ENCODE data around the gene ZNF346.
"Not testable (repeated sequence)": the region's sequence is repeated elsewhere in the genome, so short reads cannot be mapped to it uniquely, and the experiment has no call there.

The ZNF346 gene

GRCh38 chr5:176998828-176999227 lies 23.7 kb upstream of the ZNF346 start:
- peaks cover 47% of the 10 kb centered on the region for H3K4me1 Mint-ChIP-seq (ENCODE audit: low read depth)
- H3K27ac Mint-ChIP-seq = no peak overlapping the region
- no peak overlapping the region for H3K4me3 Mint-ChIP-seq
- no peaks in the 10 kb centered on the region for H3K9me3 Mint-ChIP-seq
- H3K27me3 Mint-ChIP-seq = no peaks in the 10 kb centered on the region
- H3K36me3 Mint-ChIP-seq (ENCODE audit: low read depth) = peaks cover 33% of the 10 kb centered on the region

GRCh38 chr5:176999526-176999925 lies 23.0 kb upstream of the ZNF346 start:
- H3K4me3 Mint-ChIP-seq, H3K27me3 Mint-ChIP-seq, H3K9me3 Mint-ChIP-seq: not testable (repeated sequence)
- Mint-ChIP-seq H3K4me1 (ENCODE audit: low read depth) (peaks cover 52% of the 10 kb centered on the region), H3K36me3 (ENCODE audit: low read depth) (peaks cover 35% of the 10 kb centered on the region), H3K27ac (peak overlapping the region; percentile 28)

- H3K9me3 Mint-ChIP-seq = no peaks in the 10 kb centered on the region
- peaks cover 17% of the 10 kb centered on the region for H3K36me3 Mint-ChIP-seq (ENCODE audit: low read depth)
- no peaks in the 10 kb centered on the region for H3K27me3 Mint-ChIP-seq
- peak overlapping the region; percentile 26 for H3K4me3 Mint-ChIP-seq
- H3K4me1 Mint-ChIP-seq (ENCODE audit: low read depth) = peaks cover 47% of the 10 kb centered on the region
- peak overlapping the region; percentile 65 for H3K27ac Mint-ChIP-seq
Measured at GRCh38 chr5:177003649-177004048, 18.8 kb upstream of the ZNF346 start.

- Mint-ChIP-seq H3K9me3 (no peaks in the 10 kb centered on the region), H3K4me1 (ENCODE audit: low read depth) (peaks cover 41% of the 10 kb centered on the region), H3K4me3 (peak overlapping the region; percentile 91), H3K27ac (no peak overlapping the region), H3K36me3 (ENCODE audit: low read depth) (peaks cover 13% of the 10 kb centered on the region), H3K27me3 (no peaks in the 10 kb centered on the region)
Measured at GRCh38 chr5:177004961-177005360, 17.5 kb upstream of the ZNF346 start.

- Mint-ChIP-seq H3K27ac (peak overlapping the region; percentile 88), H3K4me3 (peak overlapping the region; percentile 91), H3K36me3 (ENCODE audit: low read depth) (peaks cover 11% of the 10 kb centered on the region), H3K9me3 (no peaks in the 10 kb centered on the region), H3K4me1 (ENCODE audit: low read depth) (peaks cover 41% of the 10 kb centered on the region), H3K27me3 (no peaks in the 10 kb centered on the region)
Measured at GRCh38 chr5:177005619-177006264, 16.8 kb upstream of the ZNF346 start.

- Mint-ChIP-seq H3K4me3 (peak within 1 kb of the TSS; percentile 91), H3K9me3 (no peaks in the 10 kb centered on the region), H3K27me3 (no peaks in the 10 kb centered on the region), H3K4me1 (ENCODE audit: low read depth) (peaks cover 35% of the 10 kb centered on the region), H3K27ac (peak within 1 kb of the TSS; percentile 93), H3K36me3 (ENCODE audit: low read depth) (peaks cover 5% of the 10 kb centered on the region)
Measured at GRCh38 chr5:177006265-177006972, 16.1 kb upstream of the ZNF346 start, which contains the start of gene UIMC1. TSS of gene UIMC1 (minus strand) at chr5:177006779. CDS start at chr5:176982615, 24,164 bp downstream.

- H3K36me3 Mint-ChIP-seq (ENCODE audit: low read depth) = peaks cover 5% of the 10 kb centered on the region
- H3K9me3 Mint-ChIP-seq = no peaks in the 10 kb centered on the region
- no peaks in the 10 kb centered on the region for H3K27me3 Mint-ChIP-seq
- no peak overlapping the region for H3K4me3 Mint-ChIP-seq
- no peak overlapping the region for H3K27ac Mint-ChIP-seq
- H3K4me1 Mint-ChIP-seq (ENCODE audit: low read depth) = peaks cover 30% of the 10 kb centered on the region
Measured at GRCh38 chr5:177008716-177009115, 13.8 kb upstream of the ZNF346 start.

- H3K4me3 Mint-ChIP-seq = no peak overlapping the region
- H3K27me3 Mint-ChIP-seq = no peaks in the 10 kb centered on the region
- H3K4me1 Mint-ChIP-seq (ENCODE audit: low read depth) = peaks cover 16% of the 10 kb centered on the region
- no peaks in the 10 kb centered on the region for H3K36me3 Mint-ChIP-seq (ENCODE audit: low read depth)
- H3K27ac Mint-ChIP-seq = no peak overlapping the region
- no peaks in the 10 kb centered on the region for H3K9me3 Mint-ChIP-seq
Measured at GRCh38 chr5:177010153-177010552, 12.3 kb upstream of the ZNF346 start.

GRCh38 chr5:177015156-177015555 lies 7.3 kb upstream of the ZNF346 start:
- H3K4me3 Mint-ChIP-seq = no peak overlapping the region
- no peaks in the 10 kb centered on the region for H3K4me1 Mint-ChIP-seq (ENCODE audit: low read depth)
- no peaks in the 10 kb centered on the region for H3K9me3 Mint-ChIP-seq
- H3K27me3 Mint-ChIP-seq = no peaks in the 10 kb centered on the region
- no peak overlapping the region for H3K27ac Mint-ChIP-seq
- H3K36me3 Mint-ChIP-seq (ENCODE audit: low read depth) = no peaks in the 10 kb centered on the region

- Mint-ChIP-seq H3K27ac (no peak overlapping the region), H3K4me1 (ENCODE audit: low read depth) (peaks cover 9% of the 10 kb centered on the region), H3K4me3 (no peak overlapping the region), H3K9me3 (no peaks in the 10 kb centered on the region), H3K36me3 (ENCODE audit: low read depth) (no peaks in the 10 kb centered on the region), H3K27me3 (no peaks in the 10 kb centered on the region)
Measured at GRCh38 chr5:177018341-177018740, 4.2 kb upstream of the ZNF346 start.

GRCh38 chr5:177020033-177020432 lies 2.5 kb upstream of the ZNF346 start:
- H3K9me3 Mint-ChIP-seq = no peaks in the 10 kb centered on the region
- no peaks in the 10 kb centered on the region for H3K27me3 Mint-ChIP-seq
- no peak overlapping the region for H3K4me3 Mint-ChIP-seq
- H3K27ac Mint-ChIP-seq = no peak overlapping the region
- H3K4me1 Mint-ChIP-seq (ENCODE audit: low read depth) = peaks cover 22% of the 10 kb centered on the region
- peaks cover 8% of the 10 kb centered on the region for H3K36me3 Mint-ChIP-seq (ENCODE audit: low read depth)

- Mint-ChIP-seq H3K9me3 (no peaks in the 10 kb centered on the region), H3K27ac (peak overlapping the region; percentile 93), H3K27me3 (no peaks in the 10 kb centered on the region), H3K4me1 (ENCODE audit: low read depth) (peaks cover 29% of the 10 kb centered on the region), H3K4me3 (peak overlapping the region; percentile 92), H3K36me3 (ENCODE audit: low read depth) (peaks cover 20% of the 10 kb centered on the region)
Measured at GRCh38 chr5:177023303-177023664, 788 bp downstream of the ZNF346 start.

- H3K27me3 Mint-ChIP-seq = no peaks in the 10 kb centered on the region
- H3K4me1 Mint-ChIP-seq (ENCODE audit: low read depth) = peaks cover 29% of the 10 kb centered on the region
- no peaks in the 10 kb centered on the region for H3K9me3 Mint-ChIP-seq
- H3K27ac Mint-ChIP-seq = peak overlapping the region; percentile 53
- peaks cover 30% of the 10 kb centered on the region for H3K36me3 Mint-ChIP-seq (ENCODE audit: low read depth)
- peak overlapping the region; percentile 47 for H3K4me3 Mint-ChIP-seq
Measured at GRCh38 chr5:177024559-177024958, 2.1 kb downstream of the ZNF346 start.

GRCh38 chr5:177025101-177025601 lies 2.7 kb downstream of the ZNF346 start:
- no peak overlapping the region for H3K27ac Mint-ChIP-seq
- H3K4me1 Mint-ChIP-seq (ENCODE audit: low read depth) = peaks cover 29% of the 10 kb centered on the region
- no peaks in the 10 kb centered on the region for H3K27me3 Mint-ChIP-seq
- peaks cover 36% of the 10 kb centered on the region for H3K36me3 Mint-ChIP-seq (ENCODE audit: low read depth)
- H3K4me3 Mint-ChIP-seq = peak overlapping the region; percentile 47
- no peaks in the 10 kb centered on the region for H3K9me3 Mint-ChIP-seq

- peaks cover 20% of the 10 kb centered on the region for H3K4me1 Mint-ChIP-seq (ENCODE audit: low read depth)
- peaks cover 4% of the 10 kb centered on the region for H3K9me3 Mint-ChIP-seq
- H3K27ac Mint-ChIP-seq = no peak overlapping the region
- no peak overlapping the region for H3K4me3 Mint-ChIP-seq
- H3K36me3 Mint-ChIP-seq (ENCODE audit: low read depth) = peaks cover 50% of the 10 kb centered on the region
- no peaks in the 10 kb centered on the region for H3K27me3 Mint-ChIP-seq
Measured at GRCh38 chr5:177027665-177028064, 5.2 kb downstream of the ZNF346 start.

All from stimulated activated naive CD8-positive, alpha-beta T cell treated with anti-CD3 and anti-CD28 coated beads, Interleukin-15, Interleukin-2, amounts not matched to agents 100 ng/mL and 50 ng/mL, for 24 hours (primary cell).